Left lobe of liver (tissue), 2 donors: ENCODE measurements around the gene HOXA13. TPM values are rescaled to one million over a fixed set of nuclear protein-coding genes. Genes with fewer than 3 reads are reported as not detected.

ENCODE experiments used
- ATAC-seq: fragments of 200-7000 bp; cut with Tn5 transposase; one replicate; pipeline ENCODE4 v1.9.1; 2020; ENCODE audit warnings: mild to moderate bottlenecking, moderate library complexity
- DNase-seq: peaks from one replicate; pipeline ENCODE4 v3.0.0-alpha.2; 2020; ENCODE audit warnings: low spot score
- total RNA-seq: library from RNA; stranded (reverse); gene quantifications from one replicate; pipeline ENCODE4 v1.2.1, GENCODE V29; 2021
- donor health status: DM: no; HTN: no; CAD: no; lungs with moderate emphysema.
- donor health status: DM: no; HTN: yes; CAD: no.

The HOXA13 gene
- total RNA-seq, 1 donor from 2014 or later: 0.03 TPM

- DNase-seq: no peak
- ATAC-seq: peak; percentile 15
These were observed 49.9 kb downstream of the HOXA13 start for GRCh38 chr7:27149842-27150567.

GRCh38 chr7:27148756-27149641 is 50.9 kb downstream of the HOXA13 start:
- ATAC-seq (no peak), DNase-seq (peak; percentile 39)

- ATAC-seq (no peak), DNase-seq (peak; percentile 33)
These were observed 51.7 kb downstream of the HOXA13 start for GRCh38 chr7:27148031-27148755.

GRCh38 chr7:27147199-27148030 is 52.5 kb downstream of the HOXA13 start, which contains the start of gene HOXA6:
Gene HOXA6 (minus strand): TSS chr7:27147774. CDS start chr7:27147749, 25 bp downstream.
- ATAC-seq (no peak), DNase-seq (peak; percentile 43)

GRCh38 chr7:27146491-27147198 is 53.2 kb downstream of the HOXA13 start:
- ATAC-seq (no peak), DNase-seq (peak; percentile 11)

- ATAC-seq (no peak), DNase-seq (no peak)
These were observed 53.9 kb downstream of the HOXA13 start for GRCh38 chr7:27145914-27146412.

- DNase-seq (peak; percentile 32), ATAC-seq (no peak)
These were observed 54.6 kb downstream of the HOXA13 start for GRCh38 chr7:27145165-27145913.

GRCh38 chr7:27144781-27145164 is 55.1 kb downstream of the HOXA13 start:
- DNase-seq (peak; percentile 38), ATAC-seq (no peak)

Other genes starting within 250 kb of the HOXA13 start
- 0.08 TPM for gene HOXA1, start 104.1 kb downstream of the HOXA13 start, total RNA-seq
- gene HOXA2, start 97.4 kb downstream of the HOXA13 start, total RNA-seq: 0.15 TPM
- gene HOXA4, start 69.3 kb downstream of the HOXA13 start, total RNA-seq: 0.43 TPM
- 0.50 TPM for gene HOXA5, start 56.4 kb downstream of the HOXA13 start, total RNA-seq
- not detected for gene HOXA6, start 52.3 kb downstream of the HOXA13 start, total RNA-seq
- 0.30 TPM for gene HOXA3, start 47.5 kb downstream of the HOXA13 start, total RNA-seq
- gene HOXA7, start 43.4 kb downstream of the HOXA13 start, total RNA-seq: not detected
- not detected for gene HOXA9, start 34.6 kb downstream of the HOXA13 start, total RNA-seq
- 0.10 TPM for gene HOXA10, start 25.8 kb downstream of the HOXA13 start, total RNA-seq
- not detected for gene HOXA11, start 14.9 kb downstream of the HOXA13 start, total RNA-seq
- not detected for gene EVX1, start 42.7 kb upstream of the HOXA13 start, total RNA-seq